PC-3 (cell line): Measurements from ENCODE around the gene NEDD9. TPM values are rescaled to one million over a fixed set of nuclear protein-coding genes. Genes with fewer than 3 reads are reported as not detected.

Experiments used
- ATAC-seq: fragments of 200-7000 bp; cut with Tn5 transposase; 2 replicates; pipeline ENCODE4 v1.9.1; 2020; ENCODE audit warnings: mild to moderate bottlenecking, moderate library complexity
- BruUV-seq: library from RNA; stranded (reverse); fragments of 400-500 nt; replicated peaks from 2 replicates; lab custom pipeline; 2021; lab: Mats Ljungman, UMichigan
- CTCF ChIA-PET: fragments of 300-600 bp; sonication (Branson Sonifier 250); formaldehyde crosslinking; loops from one replicate; lab custom pipeline; 2022; ENCODE audit warnings: antibody characterized with exemption; lab: Charles Lee
- POLR2A ChIA-PET: fragments of 300-600 bp; sonication (Branson Sonifier 250); formaldehyde crosslinking; loops from one replicate; lab custom pipeline; 2022; ENCODE audit warnings: antibody characterized with exemption; ENCODE audit not compliant: unreplicated experiment; lab: Charles Lee
- DNase-seq: peaks from one replicate; pipeline ENCODE4 v3.0.0-alpha.2; 2015
- H2AFZ ChIP-seq: fragments of 300-600 bp; sonication (generic); 2 replicates; pipeline ENCODE4 v1.6.0; 2016; ENCODE audit warnings: antibody characterized with exemption, low read length
- H3F3A ChIP-seq: fragments of 300-600 bp; sonication (generic); one replicate; pipeline ENCODE4 v1.6.0; 2017; ENCODE audit warnings: antibody characterized with exemption, low read length, control low read depth, mild to moderate bottlenecking; ENCODE audit not compliant: unreplicated experiment
- H3K27ac ChIP-seq: fragments of 300-600 bp; sonication (generic); 2 replicates; pipeline ENCODE4 v1.5.1; 2016; ENCODE audit warnings: mild to moderate bottlenecking, low read length
- H3K27me3 ChIP-seq: fragments of 300-600 bp; sonication (generic); 2 replicates; pipeline ENCODE4 v1.6.1; 2016; ENCODE audit warnings: low read length, mixed read lengths
- H3K36me3 ChIP-seq: fragments of 300-600 bp; sonication (generic); 2 replicates; pipeline ENCODE4 v1.6.1; 2016; ENCODE audit warnings: low read depth, mixed run types, low read length, mixed read lengths
- H3K4me1 ChIP-seq: fragments of 300-600 bp; sonication (generic); 2 replicates; pipeline ENCODE4 v1.5.1; 2016; ENCODE audit warnings: low read length; ENCODE audit not compliant: insufficient read depth
- H3K4me2 ChIP-seq: fragments of 300-600 bp; sonication (generic); 2 replicates; pipeline ENCODE4 v1.6.0; 2016; ENCODE audit warnings: low read length
- H3K4me3 ChIP-seq: fragments of 300-600 bp; sonication (generic); 2 replicates; pipeline ENCODE4 v1.5.1; 2016; ENCODE audit warnings: mild to moderate bottlenecking, low read length, mixed read lengths
- H3K79me2 ChIP-seq: fragments of 300-600 bp; sonication (generic); 2 replicates; pipeline ENCODE4 v1.6.1; 2017; ENCODE audit warnings: low read length, mixed read lengths
- H3K9ac ChIP-seq: fragments of 300-600 bp; sonication (generic); 2 replicates; pipeline ENCODE4 v1.6.0; 2016; ENCODE audit warnings: mild to moderate bottlenecking, low read length
- H3K9me2 ChIP-seq: fragments of 300-600 bp; sonication (generic); replicated peaks from 2 replicates; pipeline ENCODE4 v1.6.1; 2016; ENCODE audit warnings: mixed run types, low read length, mixed read lengths
- H3K9me3 ChIP-seq: fragments of 300-600 bp; sonication (generic); 2 replicates; pipeline ENCODE4 v1.6.1; 2016; ENCODE audit warnings: low read length, mixed read lengths
- H4K20me1 ChIP-seq: fragments of 300-600 bp; sonication (generic); 2 replicates; pipeline ENCODE4 v1.6.1; 2016; ENCODE audit warnings: low read length, mixed read lengths
- EZH2 ChIP-seq: fragments of 300-600 bp; sonication (generic); IDR thresholded peaks from one replicate; pipeline ENCODE4 v1.6.1; 2017; ENCODE audit warnings: antibody characterized with exemption, mild to moderate bottlenecking, low read length; ENCODE audit not compliant: unreplicated experiment
- EZH2phosphoT487 ChIP-seq: fragments of 300-600 bp; sonication (generic); IDR thresholded peaks from 2 replicates; pipeline ENCODE4 v1.6.1; 2018; ENCODE audit warnings: mild to moderate bottlenecking, antibody characterized with exemption, low read length, borderline replicate concordance
- intact Hi-C: fragments of 100-400 bp; cut with micrococcal nuclease; formaldehyde crosslinking; loops from 2 replicates; pipeline ENCODE4 v1.9.0; 2023
- total RNA-seq: library from RNA; depleted of rRNA; stranded (reverse); fragments of >200 nt; gene quantifications from 2 replicates; pipeline ENCODE4 v1.2.3, GENCODE V29; 2014
- TF ChIP-seq, protein P1 (sequence below): fragments of 300-600 bp; sonication (generic); conservative IDR thresholded peaks from 2 replicates; pipeline ENCODE4 v1.5.1; 2017; ENCODE audit warnings: antibody characterized with exemption, low read depth, mild to moderate bottlenecking, low read length

NEDD9 gene
- total RNA-seq, 1 experiment from 2014 or later: 12.1 TPM

DNA sequence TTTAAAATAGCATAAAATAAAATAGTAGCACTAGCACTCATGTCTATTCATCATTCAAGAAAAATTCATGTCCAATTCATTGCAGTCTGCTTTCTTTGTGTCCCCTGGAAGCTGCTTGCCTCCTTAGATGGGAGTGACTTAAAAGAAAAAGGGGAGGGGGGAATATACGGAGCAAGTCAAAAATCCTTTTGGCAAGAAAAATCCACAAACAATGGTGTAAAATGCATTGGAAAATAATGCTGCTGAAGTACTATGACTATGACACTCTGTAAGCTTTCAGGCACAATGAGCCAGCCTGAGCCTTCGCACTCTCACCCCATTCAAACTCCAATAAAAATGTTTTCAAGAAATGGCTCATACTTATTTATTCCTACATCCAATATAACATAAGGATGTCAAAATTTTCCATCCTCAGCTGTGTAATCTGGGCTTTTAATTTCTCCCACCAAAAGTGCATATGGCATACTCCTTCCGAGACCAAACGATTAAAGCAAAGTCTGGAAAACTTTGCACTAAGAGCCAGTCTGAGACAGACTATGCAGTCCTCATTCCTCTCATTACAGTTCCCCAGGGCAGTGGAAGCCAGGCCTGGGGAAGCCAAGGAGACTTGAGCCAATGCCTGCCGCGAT lies 790 bp downstream of the NEDD9 start:
- ChIA-PET CTCF (no interaction called here), POLR2A (interaction anchor here (0.5 to 1.6 kb wide), 12 partner anchors 8 to 264 kb away, joined by 3 to 28 read pairs (median 4); no protein-coding TSS in a partner anchor)
- Histone ChIP-seq H3K4me2 (peak overlapping the region; percentile 96), H3K27me3 (no peaks in the 10 kb centered on the region), H3K79me2 (peaks cover 55% of the 10 kb centered on the region), H4K20me1 (peaks cover 29% of the 10 kb centered on the region), H3K36me3 (no peaks in the 10 kb centered on the region), H3K4me1 (peaks cover 36% of the 10 kb centered on the region), H3K9ac (peak overlapping the region; percentile 79), H3F3A (peaks cover 16% of the 10 kb centered on the region), H3K9me3 (no peaks in the 10 kb centered on the region), H3K27ac (peak overlapping the region; percentile 81), H3K4me3 (peak overlapping the region; percentile 97), H2AFZ (0 out of 2 replicates have a peak overlapping the region, but pooled peaks have one; percentile 33), H3K9me2 (no peaks in the 10 kb centered on the region)
- ATAC-seq (peak; percentile 58), DNase-seq (peak; percentile 61)
- intact Hi-C loops: loop anchor here (1.0 to 10.0 kb wide), 9 partner anchors 24 to 265 kb away; partner anchors contain the start of gene SMIM13
- no TSS peak for BruUV-seq
- TF ChIP-seq, protein P1, sequence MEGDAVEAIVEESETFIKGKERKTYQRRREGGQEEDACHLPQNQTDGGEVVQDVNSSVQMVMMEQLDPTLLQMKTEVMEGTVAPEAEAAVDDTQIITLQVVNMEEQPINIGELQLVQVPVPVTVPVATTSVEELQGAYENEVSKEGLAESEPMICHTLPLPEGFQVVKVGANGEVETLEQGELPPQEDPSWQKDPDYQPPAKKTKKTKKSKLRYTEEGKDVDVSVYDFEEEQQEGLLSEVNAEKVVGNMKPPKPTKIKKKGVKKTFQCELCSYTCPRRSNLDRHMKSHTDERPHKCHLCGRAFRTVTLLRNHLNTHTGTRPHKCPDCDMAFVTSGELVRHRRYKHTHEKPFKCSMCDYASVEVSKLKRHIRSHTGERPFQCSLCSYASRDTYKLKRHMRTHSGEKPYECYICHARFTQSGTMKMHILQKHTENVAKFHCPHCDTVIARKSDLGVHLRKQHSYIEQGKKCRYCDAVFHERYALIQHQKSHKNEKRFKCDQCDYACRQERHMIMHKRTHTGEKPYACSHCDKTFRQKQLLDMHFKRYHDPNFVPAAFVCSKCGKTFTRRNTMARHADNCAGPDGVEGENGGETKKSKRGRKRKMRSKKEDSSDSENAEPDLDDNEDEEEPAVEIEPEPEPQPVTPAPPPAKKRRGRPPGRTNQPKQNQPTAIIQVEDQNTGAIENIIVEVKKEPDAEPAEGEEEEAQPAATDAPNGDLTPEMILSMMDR: no peak
- TF ChIP-seq EZH2phosphoT487: no peak
- TF ChIP-seq EZH2: no peak

DNA sequence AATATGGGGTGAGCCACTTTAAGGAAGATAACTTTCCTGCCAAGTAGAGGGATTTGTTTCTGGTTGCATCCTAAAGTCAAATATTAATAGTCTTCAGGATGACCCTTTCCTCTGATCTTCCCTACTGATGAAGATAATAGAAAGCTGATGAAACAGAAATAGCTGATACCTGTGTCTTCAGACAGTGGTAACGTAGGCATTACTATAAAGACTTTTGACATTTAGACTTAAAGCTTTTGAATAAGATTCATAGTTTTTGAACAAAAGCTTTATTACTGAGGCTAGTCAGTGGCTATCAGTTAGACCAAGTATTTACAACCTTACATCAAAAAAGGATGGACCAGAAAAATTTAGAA lies 1.4 kb downstream of the NEDD9 start:
- BruUV-seq: no TSS peak
- Histone ChIP-seq H3K27me3 (no peaks in the 10 kb centered on the region), H3K27ac (peak overlapping the region; percentile 81), H3K4me2 (peak overlapping the region; percentile 96), H2AFZ (no peak overlapping the region), H3K4me3 (peak overlapping the region; percentile 97), H3K4me1 (peaks cover 36% of the 10 kb centered on the region), H3F3A (peaks cover 16% of the 10 kb centered on the region), H3K9me3 (no peaks in the 10 kb centered on the region), H4K20me1 (peaks cover 29% of the 10 kb centered on the region), H3K36me3 (no peaks in the 10 kb centered on the region), H3K9ac (peak overlapping the region; percentile 79), H3K9me2 (no peaks in the 10 kb centered on the region), H3K79me2 (peaks cover 61% of the 10 kb centered on the region)
- CTCF ChIA-PET: no interaction called here
- DNase-seq: no peak
- POLR2A ChIA-PET: interaction anchor here (0.5 to 0.9 kb wide), 3 partner anchors 8 to 85 kb away, joined by 3 to 6 read pairs (median 4); no protein-coding TSS in a partner anchor
- TF ChIP-seq EZH2 (no peak), EZH2phosphoT487 (no peak)
- TF ChIP-seq, protein P1: no peak
- intact Hi-C loops: loop anchor here (10.0 kb wide), 1 partner anchor 136 kb away; the partner anchor contains the start of gene SMIM13
- ATAC-seq: no peak
